GM19025 (cell line): ENCODE data around the gene SUMO3.

Source experiments
- ATAC-seq: cut with Tn5 transposase; IDR thresholded peaks from one replicate; pipeline ENCODE4 v1.9.1; 2021; ENCODE audit warnings: mild to moderate bottlenecking, low read depth, moderate library complexity; ENCODE audit not compliant: unreplicated experiment

SUMO3 gene

DNA sequence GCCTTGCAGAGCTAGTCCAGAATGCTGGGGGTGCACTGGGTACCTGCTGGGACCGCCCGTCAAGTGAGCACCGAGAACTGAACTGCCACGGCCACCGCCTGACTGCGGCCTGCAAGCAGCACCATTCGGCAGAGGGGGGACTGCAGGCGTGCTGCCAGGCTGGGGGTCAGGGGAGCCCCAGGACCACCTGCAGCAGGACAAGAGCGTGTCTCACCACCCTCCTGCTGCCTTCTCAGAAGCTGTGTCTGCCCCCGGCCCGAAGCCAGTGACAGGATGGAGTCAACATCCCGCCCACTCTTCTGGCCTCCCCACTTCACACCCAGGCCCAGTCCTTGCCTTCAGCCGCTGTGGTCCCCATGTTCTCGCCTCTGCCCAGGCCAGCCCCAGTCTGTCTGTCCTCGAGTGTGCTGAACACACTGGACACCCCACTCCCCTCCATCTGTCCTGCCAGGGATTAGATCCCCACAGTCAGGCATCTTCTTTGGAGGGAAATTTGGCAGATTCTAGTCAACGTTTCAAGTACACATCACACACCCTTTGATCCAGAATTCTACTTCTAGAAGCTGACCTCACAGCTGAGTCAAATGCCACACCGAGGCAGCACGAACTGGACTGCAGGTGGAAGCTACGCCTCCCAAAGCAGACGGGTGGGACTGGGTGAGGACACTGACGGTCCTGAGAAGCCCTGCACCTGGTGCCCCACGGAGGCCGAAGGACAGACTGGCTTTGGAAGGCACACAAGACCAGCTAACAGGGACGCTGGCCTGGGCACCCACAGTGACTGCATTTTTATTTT, 29.6 kb upstream of the SUMO3 start:
- ATAC-seq = no peak

DNA sequence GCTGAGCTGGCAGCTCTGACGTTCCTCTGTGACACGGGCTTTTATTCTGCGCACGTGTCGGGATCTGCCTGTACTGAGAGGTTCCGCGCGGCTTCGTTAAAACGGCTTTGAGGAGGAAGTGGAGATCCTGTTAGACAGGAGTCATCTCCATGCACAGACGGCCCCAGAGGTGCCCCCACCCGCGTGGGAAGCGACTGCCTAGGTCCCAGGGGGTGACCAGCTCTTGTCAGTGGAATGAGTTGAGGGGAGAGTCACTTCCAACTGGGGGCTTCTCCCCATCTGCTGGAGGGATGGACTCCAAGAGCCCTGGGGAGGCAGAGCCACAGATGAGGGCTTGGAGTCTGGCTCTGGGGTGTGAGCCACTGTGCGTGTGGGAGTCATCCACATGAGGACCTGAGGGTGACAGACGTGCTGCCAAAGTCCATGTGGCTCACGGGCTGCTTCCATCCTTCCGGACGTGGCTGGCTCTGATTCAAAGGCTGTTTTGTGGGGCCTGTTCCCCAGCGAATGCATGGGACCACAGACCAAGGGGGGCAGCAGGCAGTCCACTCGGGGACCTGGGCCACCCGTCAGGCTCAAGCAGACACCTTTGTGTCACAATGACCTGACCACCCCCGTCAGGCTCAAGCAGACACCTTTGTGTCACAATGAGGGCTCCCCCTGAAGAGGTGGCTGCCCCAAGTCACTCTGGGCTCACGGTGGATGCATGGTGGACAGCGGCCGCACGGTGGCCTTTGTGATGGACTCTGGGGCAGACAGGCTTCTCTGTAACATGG, 28.8 kb upstream of the SUMO3 start:
- no peak for ATAC-seq

GRCh38 chr21:44846224-44846484, 28.3 kb upstream of the SUMO3 start:
- no peak for ATAC-seq

GRCh38 chr21:44845418-44846223, 27.8 kb upstream of the SUMO3 start:
- no peak for ATAC-seq

DNA sequence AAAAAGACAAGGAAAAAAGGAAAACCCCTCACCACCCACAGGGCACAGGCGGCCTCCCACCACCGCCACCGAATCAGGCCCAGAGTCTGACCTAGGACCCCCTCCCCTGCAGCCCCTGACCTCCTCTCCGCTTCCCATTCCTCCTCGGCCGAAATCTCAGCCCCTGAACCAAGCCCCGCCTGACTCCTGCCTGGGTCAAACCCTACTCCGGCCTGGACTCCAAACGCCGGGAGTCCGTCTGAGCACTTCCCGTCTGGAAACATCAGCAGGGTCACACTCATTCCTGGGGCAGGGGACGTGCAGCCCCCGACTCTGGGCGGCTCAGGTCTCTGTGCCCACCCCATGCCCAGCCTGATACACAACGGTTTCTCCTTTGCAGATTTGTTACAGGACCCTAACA, 26.4 kb upstream of the SUMO3 start:
- no peak for ATAC-seq

- no peak for ATAC-seq
These were observed 25.0 kb upstream of the SUMO3 start for GRCh38 chr21:44842721-44843445.

DNA sequence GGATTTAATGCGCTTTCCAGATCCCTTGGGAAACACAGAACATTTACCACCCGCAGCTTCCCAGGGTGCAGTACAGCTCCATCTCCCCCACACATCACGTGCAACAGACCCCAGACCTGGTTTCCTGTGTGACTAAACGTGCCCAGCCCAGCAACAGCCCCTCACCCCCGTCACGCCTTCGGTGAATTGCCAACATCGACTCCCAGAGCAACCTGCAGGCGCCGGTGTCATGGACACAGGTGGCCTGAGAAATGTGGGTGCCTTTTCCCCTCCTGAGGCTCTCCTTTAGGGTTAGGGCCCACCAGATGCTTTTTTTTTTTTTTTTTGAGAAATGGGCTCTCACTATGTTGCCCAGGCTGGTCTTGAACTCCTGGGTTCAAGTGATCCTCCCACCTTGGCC, 24.2 kb upstream of the SUMO3 start:
- ATAC-seq = no peak

GRCh38 chr21:44840771-44841170, 22.9 kb upstream of the SUMO3 start:
- ATAC-seq = no peak

GRCh38 chr21:44838951-44839350, 21.1 kb upstream of the SUMO3 start:
- no peak for ATAC-seq

DNA sequence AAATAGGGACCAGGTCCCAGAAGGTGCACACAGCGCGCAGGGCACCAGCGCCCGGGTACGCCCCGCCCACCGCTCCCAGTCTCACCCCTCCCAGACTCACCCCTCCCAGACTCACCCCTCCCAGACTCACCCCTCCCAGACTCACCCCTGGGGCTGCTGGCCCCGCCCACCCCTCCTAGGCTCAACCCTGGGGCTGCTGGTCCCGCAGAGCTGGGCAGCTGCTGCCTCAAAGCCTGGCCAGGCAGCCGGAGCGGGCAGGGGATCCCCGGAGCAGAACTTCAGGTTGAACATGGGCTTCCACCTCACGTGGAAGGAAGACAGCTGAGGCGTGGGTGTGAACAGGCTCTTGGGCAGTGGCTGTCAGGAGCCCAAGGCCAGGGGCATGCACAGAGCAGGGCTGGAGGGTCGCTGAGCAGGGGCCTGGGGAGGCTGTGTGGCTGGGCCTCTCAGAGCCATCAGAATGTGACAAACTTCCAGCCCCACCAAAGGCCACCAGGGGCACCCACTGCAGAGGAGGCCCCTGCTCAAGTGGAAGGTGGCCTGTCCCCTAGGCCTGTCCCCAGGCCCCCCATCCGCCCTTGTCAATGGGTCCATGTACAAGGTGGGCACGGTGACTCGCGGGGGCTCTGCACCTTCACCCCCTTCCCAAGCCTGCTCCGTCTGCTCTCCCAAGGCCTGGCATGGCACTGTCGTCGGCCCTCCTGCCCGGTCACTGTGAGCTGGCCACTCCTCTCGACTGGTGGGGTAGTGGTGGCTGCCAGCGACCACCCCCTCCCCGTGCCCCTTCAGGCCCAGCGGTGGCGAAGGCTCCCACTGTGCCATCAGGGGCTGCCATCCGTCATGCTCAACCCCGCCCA, 20.4 kb upstream of the SUMO3 start:
- no peak for ATAC-seq

DNA sequence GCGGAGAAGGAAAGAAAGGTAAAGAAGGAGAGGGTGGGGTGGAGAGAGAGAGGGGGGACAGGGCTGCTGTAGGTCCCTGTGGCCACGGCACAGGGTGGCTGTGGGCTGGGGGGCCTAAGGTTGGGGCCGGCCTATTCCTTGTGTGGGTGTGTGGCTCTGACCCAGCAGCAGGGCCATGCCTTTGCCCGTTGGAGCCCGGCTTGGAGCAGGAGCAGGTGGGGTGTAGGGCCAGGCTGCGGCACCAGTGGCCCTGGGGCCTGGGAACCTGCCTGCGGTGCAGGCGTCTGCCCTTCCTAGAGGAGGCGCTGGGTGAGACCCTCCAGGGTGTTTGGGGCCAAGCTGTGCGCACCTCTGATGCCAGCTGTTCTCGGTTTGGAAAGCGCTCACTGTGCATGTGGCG, 19.7 kb upstream of the SUMO3 start:
- no peak for ATAC-seq

- no peak for ATAC-seq
These were observed 19.0 kb upstream of the SUMO3 start for GRCh38 chr21:44836666-44837471.

- no peak for ATAC-seq
These were observed 18.4 kb upstream of the SUMO3 start for GRCh38 chr21:44836349-44836665.

GRCh38 chr21:44835647-44835973, 17.7 kb upstream of the SUMO3 start:
- ATAC-seq = no peak

- no peak for ATAC-seq
These were observed 17.2 kb upstream of the SUMO3 start for GRCh38 chr21:44834951-44835646.

- ATAC-seq = no peak
These were observed 16.5 kb upstream of the SUMO3 start for GRCh38 chr21:44834231-44834950.

DNA sequence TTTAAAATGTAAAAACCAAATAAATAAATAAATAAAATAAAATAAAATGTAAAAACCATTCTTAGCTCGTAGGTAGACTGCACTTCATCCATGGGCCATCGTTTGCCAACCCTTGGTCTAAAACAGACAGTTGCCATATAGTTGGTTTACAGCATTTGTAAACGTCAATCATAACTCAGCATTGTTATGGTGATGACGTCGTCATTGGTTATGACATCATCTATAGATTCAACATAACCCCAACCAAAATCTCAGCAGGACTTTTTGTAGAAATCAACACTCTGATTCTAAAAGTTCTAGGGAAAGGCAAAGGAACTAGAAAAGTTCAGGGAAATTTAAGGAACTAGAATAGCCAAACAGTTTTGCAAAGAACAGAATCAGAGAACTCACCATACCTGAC, 15.8 kb upstream of the SUMO3 start:
- ATAC-seq = no peak
